ENCODE data around the gene TMEM158. TPM values are rescaled to one million over a fixed set of nuclear protein-coding genes. Genes with fewer than 3 reads are reported as not detected.

Gene TMEM158
- total RNA-seq, 1 donor from 2014 or later, result 3.5 TPM

Other genes with a start within 250 kb of the TMEM158 start
- gene CLEC3B, start 200.0 kb downstream of the TMEM158 start, total RNA-seq, result 3.1 TPM
- 85.6 TPM for gene CDCP1, start 79.9 kb downstream of the TMEM158 start, total RNA-seq
- 14.7 TPM for gene LARS2, start 162.3 kb upstream of the TMEM158 start, total RNA-seq